SHP77 treated with DMSO at 0.1 percent for 48 hours (cell line): ENCODE measurements around the gene PRTN3.

Experiments
- DNase-seq: peaks from one replicate; lab custom pipeline; 2025; lab: John Stamatoyannopoulos, UW

Gene PRTN3, protein sequence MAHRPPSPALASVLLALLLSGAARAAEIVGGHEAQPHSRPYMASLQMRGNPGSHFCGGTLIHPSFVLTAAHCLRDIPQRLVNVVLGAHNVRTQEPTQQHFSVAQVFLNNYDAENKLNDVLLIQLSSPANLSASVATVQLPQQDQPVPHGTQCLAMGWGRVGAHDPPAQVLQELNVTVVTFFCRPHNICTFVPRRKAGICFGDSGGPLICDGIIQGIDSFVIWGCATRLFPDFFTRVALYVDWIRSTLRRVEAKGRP

DNA sequence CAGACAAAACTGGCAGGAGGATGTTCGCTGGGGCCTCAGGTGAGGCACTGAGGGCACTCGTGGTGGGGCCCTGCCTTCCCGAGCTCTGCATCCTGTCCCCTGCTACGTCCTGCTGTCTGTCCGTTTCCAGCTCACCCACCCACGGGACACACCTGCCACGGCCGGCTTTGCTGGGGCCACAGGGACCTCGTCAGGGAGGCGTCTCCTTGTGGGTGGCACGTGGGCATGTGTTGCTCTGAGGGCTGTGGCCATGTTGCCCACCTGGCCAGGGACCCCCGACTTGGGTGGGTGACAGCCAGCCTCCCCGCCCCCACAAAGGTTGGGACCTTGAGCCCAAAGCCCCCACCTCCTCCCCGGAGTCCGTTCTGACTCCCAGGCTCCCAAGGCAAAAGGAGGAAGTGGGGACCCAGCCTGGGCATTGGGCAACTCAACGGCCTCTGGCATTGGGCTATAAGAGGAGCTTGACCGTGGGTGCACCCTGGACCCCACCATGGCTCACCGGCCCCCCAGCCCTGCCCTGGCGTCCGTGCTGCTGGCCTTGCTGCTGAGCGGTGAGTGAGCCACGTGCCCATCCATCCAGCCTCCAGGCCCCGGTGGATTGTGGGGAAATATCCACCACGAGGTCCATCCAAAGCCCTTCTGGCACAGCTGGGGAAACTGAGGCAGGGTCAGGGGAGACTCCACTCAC lies at the start of gene PRTN3:
Gene PRTN3, plus strand, starts transcription at position 481 of the 688 bp plus-strand sequence. Its CDS starts 10 bp downstream, at position 491.
- no peak for DNase-seq

DNA sequence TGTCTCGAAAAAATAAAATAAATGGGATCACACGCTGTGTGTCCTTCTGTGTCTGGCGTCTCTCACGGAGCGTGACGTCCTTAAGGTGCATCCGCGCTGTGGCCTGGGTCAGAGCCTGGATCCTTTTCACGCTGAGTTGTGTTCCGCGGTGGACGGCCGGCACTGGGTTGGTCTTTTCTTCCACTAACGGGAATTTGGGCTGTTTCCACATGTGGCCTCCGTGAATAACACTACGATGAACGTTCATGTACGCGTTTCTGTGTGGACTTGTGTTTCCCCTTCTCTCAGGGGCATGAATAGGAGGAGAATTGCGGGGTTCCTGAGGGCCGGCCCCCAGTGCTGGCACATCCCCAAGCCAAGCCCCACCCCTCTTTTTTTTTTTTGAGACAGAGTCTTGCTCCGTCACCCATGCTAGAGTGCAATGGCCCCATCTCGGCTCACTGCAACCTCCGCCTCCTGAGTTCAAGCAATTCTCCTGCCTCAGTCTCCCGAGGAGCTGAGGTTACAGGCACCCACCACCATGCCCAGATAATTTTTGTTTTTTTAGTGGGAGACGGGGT lies 49.7 kb upstream of the PRTN3 start:
- DNase-seq: no peak

DNA sequence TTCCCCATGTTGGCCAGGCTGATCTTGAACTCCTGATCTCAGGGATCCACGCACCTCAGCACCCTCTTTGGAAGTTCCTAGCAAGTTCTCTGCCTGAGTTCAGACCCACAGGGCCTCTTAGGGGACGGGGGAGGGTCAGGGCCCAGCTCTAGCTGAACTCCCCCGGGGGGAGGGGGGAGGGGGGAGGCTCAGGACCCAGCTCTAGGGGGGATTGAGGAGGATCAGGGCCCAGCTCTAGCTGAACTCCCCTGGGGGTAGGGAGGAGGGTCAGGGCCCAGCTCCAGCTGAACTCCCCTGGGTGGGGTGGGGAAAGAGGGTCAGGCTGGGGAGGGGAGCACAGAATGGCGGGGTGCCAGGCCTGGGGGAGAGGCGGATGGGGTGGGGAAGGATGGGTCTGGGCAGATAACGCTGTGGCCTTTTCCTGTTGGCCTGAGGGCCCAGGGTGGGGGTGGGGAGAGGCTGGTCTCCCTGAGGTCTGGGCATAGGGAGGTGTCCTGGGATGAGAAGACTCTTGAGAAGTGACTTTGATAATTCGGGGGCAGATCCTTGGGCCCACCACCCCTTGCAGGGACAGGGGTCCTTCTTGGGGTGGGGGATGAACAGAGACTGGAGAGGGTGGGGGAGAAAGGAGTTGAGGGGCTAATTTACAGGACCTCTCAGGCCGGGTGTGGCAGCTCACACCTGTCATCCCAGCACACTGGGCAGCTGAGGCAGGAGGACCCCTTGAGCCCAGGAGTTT lies 49.1 kb upstream of the PRTN3 start:
- DNase-seq: no peak

DNA sequence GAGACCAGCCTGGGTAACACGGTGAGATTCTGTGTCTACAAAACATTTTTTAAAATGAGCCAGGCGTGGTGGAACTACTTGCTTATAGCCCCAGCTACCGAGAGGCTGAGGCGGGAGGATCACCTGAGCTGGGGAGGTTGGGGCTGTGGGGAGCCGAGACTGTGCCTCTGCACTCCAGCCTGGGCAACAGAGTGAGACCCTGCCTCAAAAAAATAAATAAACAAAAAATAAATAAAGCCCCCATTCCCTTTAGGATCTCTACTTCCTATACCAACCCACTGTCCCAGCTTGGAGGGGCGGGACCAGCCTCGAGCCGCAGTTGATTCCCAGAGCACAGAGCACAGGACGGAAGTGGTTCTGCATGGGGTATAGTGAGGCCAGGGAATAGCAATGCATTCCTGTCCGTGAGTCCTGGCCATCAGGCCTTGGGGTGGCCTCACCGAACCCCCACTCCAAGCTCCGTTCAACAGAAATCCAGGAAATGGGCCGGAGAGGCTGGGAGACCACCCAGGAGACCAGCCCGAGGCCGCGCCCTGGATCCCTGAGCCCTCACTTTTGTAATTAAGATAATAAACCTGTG lies 48.4 kb upstream of the PRTN3 start:
- no peak for DNase-seq

DNA sequence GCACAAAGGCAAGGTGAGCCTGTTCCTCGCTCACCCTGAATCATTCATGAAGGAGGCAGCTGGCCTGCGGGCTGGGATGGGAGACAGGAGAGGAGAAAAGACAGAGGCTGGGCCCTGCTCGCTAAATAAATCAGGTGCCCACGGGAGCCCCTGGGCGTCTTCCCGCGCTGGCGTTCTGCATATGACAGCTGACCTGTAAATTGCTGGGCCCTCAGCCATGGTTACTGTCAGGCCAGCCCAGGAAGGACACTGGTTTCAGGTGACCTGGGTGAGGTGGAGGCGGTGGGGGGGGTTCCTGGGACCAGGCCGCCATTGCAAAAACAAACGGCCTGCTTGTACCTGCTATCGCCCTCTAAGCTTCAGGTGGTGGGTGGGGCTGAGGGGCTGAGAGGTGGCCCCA lies 47.0 kb upstream of the PRTN3 start:
- DNase-seq: no peak

DNA sequence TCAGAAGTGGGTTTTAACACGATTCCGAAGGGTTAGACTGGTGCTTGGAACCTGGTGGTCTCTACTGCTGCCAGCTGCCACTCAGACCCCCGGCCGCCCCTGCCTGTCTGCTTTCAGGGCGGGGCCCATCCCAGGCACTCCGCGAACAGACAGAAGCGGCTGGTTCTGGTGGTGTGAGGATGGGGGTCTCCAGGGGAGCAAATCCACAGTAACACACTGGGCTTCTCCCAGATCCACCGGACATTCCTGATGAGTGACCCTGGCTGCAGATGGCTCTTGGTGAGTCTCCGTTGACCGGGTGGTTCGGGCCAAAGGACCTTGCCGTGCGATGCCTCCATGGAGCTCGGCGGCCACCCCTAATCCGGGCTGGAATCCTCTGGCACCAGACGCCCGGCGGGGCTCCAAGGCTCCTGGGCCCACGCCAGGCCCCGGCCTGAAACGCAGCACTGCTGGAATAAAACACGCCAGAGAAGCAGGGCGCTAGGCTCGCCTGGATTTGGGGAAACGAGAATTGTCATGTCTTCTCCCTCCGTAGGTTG lies 45.7 kb upstream of the PRTN3 start:
- DNase-seq: no peak

DNA sequence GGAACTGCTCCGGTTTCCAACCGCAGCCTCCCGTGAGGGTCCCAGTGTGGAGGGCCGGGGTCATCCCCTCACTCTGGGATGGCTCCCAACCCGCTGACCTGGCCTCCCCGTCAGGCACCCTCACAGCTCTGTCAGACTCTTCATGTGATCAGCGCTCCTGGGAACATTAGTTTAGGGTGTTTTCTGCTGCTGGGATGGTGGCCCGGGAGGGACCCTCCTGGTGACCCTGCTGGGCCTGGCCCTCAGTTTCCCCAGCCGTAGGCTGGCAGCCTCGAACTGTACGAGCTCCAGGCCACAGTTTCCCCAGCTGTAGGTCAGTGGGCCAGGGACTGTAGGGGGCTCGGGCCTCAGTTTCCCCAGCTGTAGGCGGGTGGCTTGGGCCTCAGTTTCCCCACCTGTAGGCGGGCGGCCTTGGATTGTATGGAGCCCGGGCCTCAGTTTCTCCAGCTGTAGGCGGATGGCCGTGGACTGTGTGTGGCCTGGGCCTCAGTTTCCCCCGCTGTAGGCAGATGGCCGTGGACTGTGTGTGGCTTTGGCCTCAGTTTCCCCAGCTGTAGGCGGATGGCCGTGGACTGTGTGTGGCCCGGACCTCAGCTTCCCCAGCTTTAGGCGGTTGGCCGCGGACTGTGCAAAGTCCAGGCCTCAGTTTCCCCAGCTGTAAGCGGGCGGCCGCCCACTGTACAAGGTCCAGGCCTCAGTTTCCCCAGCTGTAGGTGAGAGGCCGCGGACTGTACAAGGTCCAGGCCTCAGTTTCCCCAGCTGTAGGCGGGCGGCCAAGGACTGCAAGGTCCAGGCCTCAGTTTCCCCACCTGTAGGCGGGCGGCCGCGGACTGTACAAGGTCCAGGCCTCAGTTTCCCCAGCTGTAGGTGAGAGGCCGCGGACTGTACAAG lies 44.9 kb upstream of the PRTN3 start:
- DNase-seq: no peak

DNA sequence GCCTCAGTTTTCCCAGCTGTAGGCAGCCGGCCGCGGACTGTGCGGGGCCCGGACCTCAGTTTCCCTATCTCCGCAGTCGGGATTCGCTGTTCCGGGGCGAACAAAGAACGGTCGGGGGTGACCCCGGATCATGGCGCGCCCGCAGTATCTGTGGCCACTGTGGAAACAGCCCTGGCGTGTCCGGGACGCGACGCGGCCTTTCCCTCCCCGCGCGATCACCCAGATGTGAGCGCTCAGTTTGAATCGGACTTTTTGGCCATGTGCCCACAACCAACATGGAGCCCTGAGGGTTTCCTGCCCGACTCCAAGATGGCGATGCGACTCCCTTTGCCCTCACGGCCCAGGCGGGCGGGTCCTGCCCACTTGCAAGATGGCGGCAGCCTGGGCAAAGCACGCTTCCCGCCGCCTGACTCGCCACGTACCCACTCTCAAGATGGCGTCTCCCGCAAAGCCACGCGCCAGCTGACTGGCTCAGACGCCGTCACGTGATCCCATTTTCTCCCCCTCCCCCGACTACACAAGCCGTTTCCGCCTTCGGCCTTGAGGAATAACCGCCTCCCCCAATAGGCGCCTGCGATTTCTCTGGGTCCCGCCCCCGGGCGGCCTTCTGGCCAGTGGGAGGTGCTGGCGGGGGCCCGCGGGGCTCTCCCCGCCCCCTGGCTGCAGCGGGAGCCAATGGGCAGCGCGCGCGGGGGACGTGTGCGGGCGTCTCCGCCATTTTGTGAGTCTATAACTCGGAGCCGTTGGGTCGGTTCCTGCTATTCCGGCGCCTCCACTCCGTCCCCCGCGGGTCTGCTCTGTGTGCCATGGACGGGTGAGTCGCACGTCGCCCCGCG lies 43.9 kb upstream of the PRTN3 start, which contains the start of gene PTBP1:
Gene PTBP1, plus strand, starts transcription at position 761 of the 836 bp plus-strand sequence. Its CDS starts 46 bp downstream, at position 807.
- DNase-seq: peak; percentile 98

DNA sequence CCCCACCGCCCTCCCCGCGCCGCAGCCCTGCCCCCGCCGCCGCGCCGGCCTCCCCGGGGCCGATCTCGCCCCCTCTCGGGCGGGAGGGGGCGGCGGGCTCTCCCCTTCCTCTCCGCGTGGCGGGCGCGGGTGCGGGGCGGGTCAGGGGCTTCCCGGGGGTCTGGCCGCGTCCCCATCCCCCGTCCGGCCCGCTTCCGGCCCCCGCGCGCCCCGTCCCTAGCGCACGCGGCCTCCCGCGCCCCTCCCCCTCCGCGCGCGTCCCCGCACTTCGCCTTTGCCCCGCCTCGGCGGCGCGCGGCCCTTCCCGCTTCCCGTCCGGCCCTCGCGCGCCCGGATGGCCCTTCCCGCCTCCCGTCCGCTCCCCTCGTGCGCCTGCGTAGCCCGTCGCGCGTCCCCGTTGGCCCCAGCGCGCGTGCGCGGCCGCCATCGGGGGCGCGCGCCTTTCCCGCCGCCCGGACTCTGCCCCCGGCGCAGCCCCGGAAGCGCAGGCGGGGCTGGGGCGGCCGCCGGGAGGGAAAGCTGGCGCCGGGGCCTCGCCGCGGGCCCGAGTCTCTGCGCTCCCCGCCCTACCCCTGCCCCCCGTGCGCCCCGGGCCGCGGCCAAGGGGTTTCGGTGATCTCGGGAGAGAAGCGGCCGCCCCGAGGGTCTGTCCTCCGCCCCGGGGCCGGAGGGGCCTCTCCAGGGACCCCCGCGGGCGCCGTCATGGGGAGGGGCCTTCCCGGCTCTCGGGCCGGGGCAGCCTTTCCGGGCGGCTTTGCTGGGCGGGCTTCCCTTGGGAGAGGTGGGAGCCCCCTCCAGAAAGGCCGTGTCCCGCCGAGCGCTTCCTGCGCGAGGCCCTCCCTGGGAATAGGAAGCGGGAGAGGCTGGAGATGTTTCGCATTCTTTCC lies 43.0 kb upstream of the PRTN3 start:
- peak; percentile 28 for DNase-seq

DNA sequence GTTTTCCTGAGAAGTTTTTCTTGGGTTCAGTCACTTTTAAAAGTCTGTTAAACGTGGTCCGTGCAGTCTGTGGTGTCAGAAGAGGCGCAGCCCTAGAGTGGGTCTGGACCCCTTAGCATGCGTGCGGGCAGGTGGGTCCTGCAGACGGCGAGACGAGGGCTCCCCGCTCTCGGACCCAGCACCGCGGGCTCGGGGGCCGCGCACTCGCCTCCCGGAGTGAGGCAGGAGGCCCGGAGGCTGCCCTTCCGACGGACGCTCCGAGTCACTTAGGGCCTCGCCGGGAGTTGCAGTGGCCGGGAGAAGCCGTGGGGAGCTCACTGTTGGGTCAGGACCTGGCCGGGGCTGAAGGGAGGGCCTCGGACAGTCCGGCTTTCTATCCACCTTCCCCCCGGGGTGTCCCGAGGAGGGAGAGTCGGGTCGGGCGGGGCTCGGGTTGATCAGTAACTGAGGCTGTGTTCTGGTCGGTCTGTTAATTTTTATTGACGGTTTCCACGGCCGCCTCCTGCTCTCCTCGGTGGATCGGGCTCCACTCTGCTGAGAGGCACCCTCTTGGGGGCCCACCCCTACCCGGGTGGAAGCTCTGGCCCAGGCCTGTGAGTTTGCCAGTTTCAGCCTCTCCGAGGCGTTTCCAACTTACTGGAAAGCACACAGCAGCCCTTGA lies 42.3 kb upstream of the PRTN3 start:
- no peak for DNase-seq

DNA sequence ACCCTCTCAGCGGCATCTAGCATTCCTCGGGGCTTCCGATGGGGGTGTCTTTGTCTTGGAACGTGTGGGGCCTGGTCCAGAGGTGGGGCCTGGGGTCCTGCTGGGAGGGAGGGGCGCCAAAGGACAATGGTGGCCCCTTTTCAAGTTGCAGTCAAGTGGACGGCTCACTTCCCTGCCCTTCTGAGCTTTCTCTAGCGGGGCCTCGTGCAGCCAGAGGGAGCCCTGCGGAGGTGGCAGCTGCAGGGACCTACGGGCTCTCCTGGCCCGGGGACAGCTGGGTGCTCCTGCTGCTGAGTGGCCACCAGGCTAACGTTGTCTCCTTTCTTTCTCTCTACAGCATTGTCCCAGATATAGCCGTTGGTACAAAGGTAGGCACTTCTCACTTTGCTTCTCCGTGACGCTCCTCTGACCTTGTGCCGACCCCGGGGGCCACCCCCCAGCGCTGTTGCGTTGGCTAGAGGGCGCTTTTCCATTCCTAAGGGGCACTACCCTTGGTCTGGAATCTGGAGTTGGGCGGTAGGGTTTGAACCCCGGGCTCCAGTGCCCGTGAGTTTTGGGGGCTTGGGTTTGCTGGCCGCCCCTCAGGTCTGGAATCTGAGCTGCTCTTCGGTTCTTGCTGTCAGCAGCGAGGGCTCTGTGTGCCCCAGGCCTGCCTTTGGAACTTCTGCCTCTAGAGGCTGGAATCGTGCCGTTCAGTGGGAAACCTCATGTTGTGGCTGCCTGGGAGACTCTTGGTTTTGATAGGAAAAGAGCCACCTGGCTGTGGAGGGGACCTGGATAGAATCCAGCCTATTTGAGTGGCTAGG lies 41.5 kb upstream of the PRTN3 start:
- no peak for DNase-seq

DNA sequence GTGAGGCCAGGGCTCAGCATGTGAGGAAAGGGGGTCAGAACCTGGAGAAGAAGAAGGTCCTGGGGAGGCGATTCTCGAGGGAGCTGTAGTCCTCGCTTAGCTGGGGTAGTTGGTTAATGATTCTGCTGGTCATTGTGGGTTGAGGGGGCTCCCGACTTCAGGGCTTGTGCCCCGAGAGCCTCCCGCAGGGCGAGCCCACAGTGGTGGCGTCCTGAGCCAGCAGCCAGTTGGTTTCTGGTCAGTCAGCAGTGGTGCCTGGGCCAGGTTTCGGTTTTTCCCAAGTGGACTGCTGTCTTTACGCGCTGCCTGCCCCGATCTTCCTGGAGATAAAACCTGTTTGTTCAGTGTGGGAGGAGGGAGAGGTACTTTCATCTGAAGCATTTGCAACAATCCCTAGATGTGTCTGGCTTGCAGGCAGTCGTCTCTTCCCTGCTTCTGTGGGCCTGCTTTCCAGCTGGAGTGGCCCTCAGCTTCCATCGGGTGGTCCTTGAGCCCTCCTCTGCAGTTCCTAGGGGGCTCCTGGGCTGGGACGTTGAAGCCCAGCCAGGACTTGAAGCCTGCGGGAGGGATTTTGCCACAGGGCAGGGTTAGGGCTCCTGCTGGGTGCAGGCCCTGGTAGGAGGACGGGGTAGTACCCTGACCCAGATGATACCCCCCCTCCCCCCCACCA lies 40.3 kb upstream of the PRTN3 start:
- no peak for DNase-seq

DNA sequence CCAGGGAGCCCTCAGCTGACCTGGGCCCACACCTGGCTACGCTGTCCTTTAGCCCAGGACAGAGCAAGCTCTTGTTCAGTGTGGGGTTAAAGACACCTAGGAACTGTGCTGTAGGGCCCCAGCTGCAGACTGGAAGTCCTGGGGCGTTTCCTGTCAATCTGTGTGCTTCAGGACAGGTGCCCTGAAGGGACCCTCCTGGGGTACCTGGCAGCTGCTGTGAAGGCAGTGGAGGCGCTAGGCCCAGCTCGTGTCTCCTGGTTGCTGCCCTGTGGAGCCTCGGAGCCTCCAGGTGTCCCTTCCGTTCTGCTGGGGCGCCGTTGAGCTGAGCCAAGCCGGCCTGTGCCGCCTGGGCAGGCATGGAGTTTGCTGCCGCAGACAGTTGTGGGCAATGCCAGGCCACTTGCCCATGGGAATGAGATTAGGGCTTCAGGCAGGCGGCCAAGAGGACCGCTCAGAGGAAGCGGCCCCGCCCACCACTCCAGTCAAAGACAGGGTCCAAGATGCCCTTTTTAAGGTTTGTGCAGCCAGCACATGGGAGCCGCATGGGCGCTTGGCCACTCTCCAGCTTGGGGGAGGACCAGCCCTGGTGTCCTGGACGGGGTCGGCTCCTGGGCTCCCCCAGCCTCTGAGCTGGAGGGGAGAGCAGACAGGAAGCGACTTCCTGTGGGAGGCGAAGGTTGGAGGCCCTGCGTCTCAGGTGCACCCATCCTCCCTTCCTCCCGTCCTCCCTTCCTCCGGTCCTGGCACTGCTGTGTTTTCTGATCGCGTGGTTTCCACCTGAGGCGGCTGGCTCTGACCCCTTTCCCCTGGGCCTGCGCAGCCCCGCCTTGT lies 39.6 kb upstream of the PRTN3 start:
- no peak for DNase-seq

DNA sequence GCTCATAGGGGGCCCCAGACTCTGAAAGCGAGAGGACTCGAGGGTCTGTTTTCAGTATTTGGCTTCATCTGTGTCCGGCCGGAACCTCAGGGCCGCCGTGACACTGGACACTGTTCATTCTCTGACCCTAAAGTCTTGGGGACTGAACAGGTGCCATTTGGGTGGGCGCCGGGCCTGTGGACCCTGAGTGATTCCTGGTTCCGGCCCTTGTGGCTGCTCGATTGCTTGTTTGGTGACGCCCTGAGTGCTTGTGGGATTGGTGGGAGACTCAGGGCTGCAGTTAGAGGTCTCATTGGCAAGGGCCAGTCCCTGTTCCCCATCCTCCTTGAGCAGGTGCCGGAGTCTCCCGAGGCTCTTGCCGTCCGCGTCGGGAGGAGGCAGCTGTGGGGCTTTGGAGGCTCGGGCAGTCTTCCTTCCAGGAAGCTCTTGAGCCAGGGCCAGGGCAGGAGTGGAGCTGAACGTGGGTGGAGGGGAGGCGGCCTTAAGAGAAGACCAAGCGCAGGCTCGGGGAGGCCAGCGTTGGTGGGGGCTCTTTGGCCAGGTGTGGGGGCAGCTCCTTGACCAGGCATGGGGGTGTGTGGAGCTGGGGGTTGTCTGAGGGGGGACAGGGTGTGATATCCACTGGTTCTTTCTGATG lies 38.8 kb upstream of the PRTN3 start:
- DNase-seq: no peak

DNA sequence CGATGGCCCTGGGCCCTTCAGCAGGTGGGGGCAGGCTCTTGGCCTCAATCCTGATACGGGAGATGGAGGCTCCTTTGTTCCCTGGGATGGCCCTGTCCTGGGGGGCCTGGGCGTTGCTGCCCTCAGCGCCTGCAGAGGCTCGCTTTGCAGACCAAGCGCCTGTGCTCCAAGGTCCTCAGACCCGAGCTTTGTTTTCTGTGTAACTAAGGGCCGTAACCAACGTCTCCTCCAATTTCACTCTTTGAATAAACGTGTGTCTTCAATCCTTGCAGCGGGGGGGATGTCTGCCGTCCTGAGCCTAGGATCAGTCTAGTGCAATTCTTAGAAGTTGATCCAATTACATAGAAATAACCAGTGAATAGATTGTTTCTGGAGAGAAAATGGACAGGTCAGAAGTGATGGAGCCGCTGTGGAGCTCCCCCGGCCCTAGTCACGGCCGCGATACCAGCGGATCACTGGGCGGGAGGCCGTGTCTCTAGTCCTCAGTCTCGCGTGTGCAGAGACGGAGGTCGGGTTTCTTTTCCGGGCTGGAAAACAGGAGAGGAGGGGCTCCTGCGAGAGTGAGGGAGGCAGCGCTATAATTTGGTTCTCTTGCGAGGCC lies 38.2 kb upstream of the PRTN3 start:
- DNase-seq: no peak
